Progenitor cell of endocrine pancreas (in vitro differentiated cells): ENCODE data around the gene SCAP. TPM values are rescaled to one million over a fixed set of nuclear protein-coding genes. Genes with fewer than 3 reads are reported as not detected.

Experiments
- DNase-seq: peaks from one replicate; pipeline ENCODE4 v3.0.0; 2021; ENCODE audit warnings: low spot score; ENCODE audit not compliant: unreplicated experiment
- H3K27ac Mint-ChIP-seq: 2 replicates; pipeline ENCODE4 v1.8.0; 2021; ENCODE audit warnings: mild to moderate bottlenecking, moderate library complexity, mixed read lengths
- H3K27me3 Mint-ChIP-seq: 2 replicates; pipeline ENCODE4 v1.8.0; 2021; ENCODE audit warnings: mixed read lengths
- H3K36me3 Mint-ChIP-seq: 2 replicates; pipeline ENCODE4 v1.8.0; 2022; ENCODE audit warnings: mixed read lengths; ENCODE audit not compliant: insufficient read depth
- H3K4me1 Mint-ChIP-seq: 2 replicates; pipeline ENCODE4 v1.8.0; 2021; ENCODE audit warnings: low read depth, mixed read lengths
- H3K4me3 Mint-ChIP-seq: 2 replicates; pipeline ENCODE4 v1.8.0; 2021; ENCODE audit warnings: low read depth, mild to moderate bottlenecking, moderate library complexity, mixed read lengths
- H3K9me3 Mint-ChIP-seq: 2 replicates; pipeline ENCODE4 v1.8.0; 2021; ENCODE audit warnings: low read depth, mixed read lengths
- CTCF ChIP-seq: fragments of 200-600 bp; sonication (generic); IDR thresholded peaks from one replicate; pipeline ENCODE4 v1.5.0; 2021; ENCODE audit warnings: antibody characterized with exemption, mild to moderate bottlenecking; ENCODE audit not compliant: unreplicated experiment
- total RNA-seq: library from RNA; stranded (reverse); gene quantifications from 2 replicates; pipeline ENCODE4 v1.2.1, GENCODE V29; 2021

The SCAP gene
- total RNA-seq, 1 donor from 2014 or later = 140 TPM

- H3K36me3 Mint-ChIP-seq = peaks cover 7% of the 10 kb centered on the region
- no peak for TF ChIP-seq CTCF
- H3K9me3 Mint-ChIP-seq = no peaks in the 10 kb centered on the region
- H3K4me1 Mint-ChIP-seq = peaks cover 9% of the 10 kb centered on the region
- H3K27me3 Mint-ChIP-seq = no peaks in the 10 kb centered on the region
- peak overlapping the region; percentile 49 for H3K27ac Mint-ChIP-seq
- H3K4me3 Mint-ChIP-seq = no peak overlapping the region
- DNase-seq = no peak
Observed at GRCh38 chr3:47425959-47426358, 49.8 kb downstream of the SCAP start.

GRCh38 chr3:47425383-47425778 is 50.4 kb downstream of the SCAP start:
- DNase-seq = no peak
- peaks cover 9% of the 10 kb centered on the region for H3K4me1 Mint-ChIP-seq
- no peaks in the 10 kb centered on the region for H3K27me3 Mint-ChIP-seq
- peak overlapping the region; percentile 27 for H3K27ac Mint-ChIP-seq
- no peak for TF ChIP-seq CTCF
- no peak overlapping the region for H3K4me3 Mint-ChIP-seq
- H3K9me3 Mint-ChIP-seq = no peaks in the 10 kb centered on the region
- H3K36me3 Mint-ChIP-seq = peaks cover 7% of the 10 kb centered on the region

GRCh38 chr3:47424434-47425382 is 51.0 kb downstream of the SCAP start:
- H3K9me3 Mint-ChIP-seq = no peaks in the 10 kb centered on the region
- H3K36me3 Mint-ChIP-seq = peaks cover 5% of the 10 kb centered on the region
- H3K27ac Mint-ChIP-seq = peak overlapping the region; percentile 53
- H3K4me1 Mint-ChIP-seq = peaks cover 9% of the 10 kb centered on the region
- DNase-seq = no peak
- TF ChIP-seq CTCF = no peak
- no peaks in the 10 kb centered on the region for H3K27me3 Mint-ChIP-seq
- no peak overlapping the region for H3K4me3 Mint-ChIP-seq

GRCh38 chr3:47423548-47424145 is 52.1 kb downstream of the SCAP start:
- DNase-seq = no peak
- peaks cover 8% of the 10 kb centered on the region for H3K36me3 Mint-ChIP-seq
- H3K9me3 Mint-ChIP-seq = no peaks in the 10 kb centered on the region
- peak overlapping the region; percentile 62 for H3K27ac Mint-ChIP-seq
- H3K4me1 Mint-ChIP-seq = peaks cover 9% of the 10 kb centered on the region
- no peaks in the 10 kb centered on the region for H3K27me3 Mint-ChIP-seq
- TF ChIP-seq CTCF = no peak
- H3K4me3 Mint-ChIP-seq = no peak overlapping the region

- H3K4me3 Mint-ChIP-seq = no peak overlapping the region
- DNase-seq = no peak
- no peak for TF ChIP-seq CTCF
- peaks cover 9% of the 10 kb centered on the region for H3K4me1 Mint-ChIP-seq
- peaks cover 8% of the 10 kb centered on the region for H3K36me3 Mint-ChIP-seq
- H3K9me3 Mint-ChIP-seq = no peaks in the 10 kb centered on the region
- peak overlapping the region; percentile 65 for H3K27ac Mint-ChIP-seq
- no peaks in the 10 kb centered on the region for H3K27me3 Mint-ChIP-seq
Observed at GRCh38 chr3:47422743-47423142, 53.0 kb downstream of the SCAP start.
